GM12878 (cell line): Measurements from ENCODE around the gene PRCD. TPM values are rescaled to one million over a fixed set of nuclear protein-coding genes. Genes with fewer than 3 reads are reported as not detected.

Experiments
- ATAC-seq: fragments of 200-7000 bp; cut with Tn5 transposase; 3 replicates; pipeline ENCODE4 v1.9.1; 2020; ENCODE audit warnings: mild to moderate bottlenecking, moderate library complexity
- BruUV-seq: library from RNA; stranded (reverse); fragments of 400-500 nt; replicated peaks from 2 replicates; lab custom pipeline; 2021; lab: Mats Ljungman, UMichigan
- CTCF ChIA-PET: fragments of 300-600 bp; sonication (Branson Sonifier 250); formaldehyde crosslinking; extraction: SDS; loops from one replicate; lab custom pipeline; 2021; ENCODE audit warnings: inconsistent platforms; lab: Yijun Ruan, JAX
- POLR2A ChIA-PET: fragments of 350-600 bp; formaldehyde crosslinking; extraction: SDS; loops from one replicate; lab custom pipeline; 2021; ENCODE audit warnings: inconsistent platforms; lab: Charles Lee
- RAD21 ChIA-PET: fragments of 300-600 bp; sonication (Branson Sonifier 250); formaldehyde crosslinking; loops from one replicate; lab custom pipeline; 2023; ENCODE audit warnings: antibody characterized with exemption; ENCODE audit not compliant: unreplicated experiment; lab: Charles Lee
- SMC1A ChIA-PET: fragments of 300-600 bp; sonication (Branson Sonifier 250); formaldehyde crosslinking; loops from one replicate; lab custom pipeline; 2023; ENCODE audit not compliant: unreplicated experiment, uncharacterized antibody; lab: Charles Lee
- DNase-seq: peaks from one replicate; pipeline ENCODE4 v3.0.0-alpha.2; 2011; ENCODE audit warnings: low read depth, low spot score
- FAIRE-seq: peaks from 3 replicates; lab custom pipeline; 2011; peaks lifted over from hg19 to GRCh38; lab: Jason Lieb, UNC
- H2AFZ ChIP-seq: 2 replicates; pipeline ENCODE4 v1.6.0; 2011; ENCODE audit warnings: low read depth, low read length, control low read depth; ENCODE audit not compliant: control insufficient read depth
- H3K27ac ChIP-seq: 2 replicates; pipeline ENCODE4 v1.5.1; 2011; ENCODE audit warnings: control low read depth; ENCODE audit not compliant: control insufficient read depth, insufficient read depth
- H3K27me3 ChIP-seq, 2 experiments: replicated peaks in 1 of 2; 2 replicates each; pipeline versions ENCODE4 v1.6.0 to v1.6.1; 2011; ENCODE audit warnings: low read length in 1 of 2; ENCODE audit not compliant: control insufficient read depth in 2 of 2, insufficient read depth in 2 of 2
- H3K36me3 ChIP-seq, 2 experiments: 2 replicates each; pipeline ENCODE4 v1.5.1; 2011; ENCODE audit warnings: low read length in 1 of 2; ENCODE audit not compliant: control insufficient read depth in 2 of 2, insufficient read depth in 2 of 2
- H3K4me1 ChIP-seq: 2 replicates; pipeline ENCODE4 v1.6.1; 2011; ENCODE audit warnings: mild to moderate bottlenecking, low read length, moderate library complexity, mixed read lengths; ENCODE audit not compliant: control insufficient read depth, insufficient read depth
- H3K4me2 ChIP-seq: 2 replicates; pipeline ENCODE4 v1.6.0; 2011; ENCODE audit warnings: control low read depth; ENCODE audit not compliant: control insufficient read depth, insufficient read depth
- H3K4me3 ChIP-seq: fragments of 200-600 bp; sonication (generic); 2 replicates; pipeline ENCODE4 v1.5.1; 2016
- H3K79me2 ChIP-seq: 2 replicates; pipeline ENCODE4 v1.6.0; 2011; ENCODE audit warnings: low read length; ENCODE audit not compliant: control insufficient read depth, insufficient read depth
- H3K9ac ChIP-seq: 2 replicates; pipeline ENCODE4 v1.8.0; 2011; ENCODE audit warnings: low read length, control low read depth, mixed read lengths; ENCODE audit not compliant: control insufficient read depth, insufficient read depth
- H3K9me3 ChIP-seq: replicated peaks from 3 replicates; pipeline ENCODE4 v1.5.1; 2011; ENCODE audit warnings: mild to moderate bottlenecking, low read length; ENCODE audit not compliant: control insufficient read depth, insufficient read depth
- H4K20me1 ChIP-seq: 2 replicates; pipeline ENCODE4 v1.6.0; 2011; ENCODE audit not compliant: control insufficient read depth, insufficient read depth
- EGR1 ChIP-seq, 2 experiments: IDR thresholded peaks; 1 replicate in 1 of 2; 2 replicates in 1 of 2; pipeline ENCODE4 v1.6.1; 2011 to 2012; ENCODE audit warnings: low read depth in 2 of 2, low read length in 2 of 2, borderline replicate concordance in 1 of 2, mild to moderate bottlenecking in 1 of 2, moderate library complexity in 1 of 2
- NFYB ChIP-seq: IDR thresholded peaks from 2 replicates; pipeline ENCODE4 v1.6.1; 2011; ENCODE audit warnings: low read depth, mild to moderate bottlenecking, low read length, improper control_type of control experiment, moderate library complexity; ENCODE audit not compliant: insufficient read depth
- POLR2A ChIP-seq: IDR thresholded peaks from 2 replicates; pipeline ENCODE4 v1.6.1; 2011; ENCODE audit warnings: low read depth, mild to moderate bottlenecking, low read length
- SPI1 ChIP-seq: IDR thresholded peaks from 2 replicates; pipeline ENCODE4 v1.6.1; 2011; ENCODE audit warnings: low read depth, mild to moderate bottlenecking, low read length, moderate library complexity, borderline replicate concordance; ENCODE audit not compliant: insufficient read depth
- TCF12 ChIP-seq: IDR thresholded peaks from 2 replicates; pipeline ENCODE4 v1.6.1; 2011; ENCODE audit warnings: low read depth, mild to moderate bottlenecking, low read length
- WGBS: methylation state at CpG from one replicate; pipeline ENCODE4 v1.1.6; 2016; ENCODE audit warnings: low lambda C conversion rate; ENCODE audit not compliant: insufficient replicate concordance, insufficient coverage; ENCODE audit errors: missing lambda C conversion rate; 5-methylcytosine and 5-hydroxymethylcytosine counted together
- in situ Hi-C: fragments of 300-500 bp; cut with MboI; formaldehyde crosslinking; loops from 9 replicates; pipeline ENCODE4 v1.14.3; 2018; ENCODE audit warnings: mixed read lengths
- intact Hi-C: fragments of 100-400 bp; cut with micrococcal nuclease; formaldehyde crosslinking; loops from one replicate; pipeline ENCODE4 v1.14.2; 2022; ENCODE audit not compliant: unreplicated experiment
- polyA plus RNA-seq, 11 experiments: library from polyadenylated mRNA; depleted of rRNA in 4 of 11; unstranded in 6 of 11; stranded (reverse) in 5 of 11; fragments of >200 nt; fragmentation: Nextera tagmentation in 4 of 11; fragmentation: Illumina TruSeq in 1 of 11; extraction: Ambion mirVana in 4 of 11; extraction: Trizol in 1 of 11; gene quantifications; 1 replicate in 1 of 11; 2 replicates in 10 of 11; pipeline versions ENCODE4 v1.2.1 to v1.2.3, GENCODE V29; 2011 to 2016; ENCODE audit warnings: inconsistent platforms in 2 of 11, missing spikeins in 2 of 11, low read depth in 1 of 11
- total RNA-seq, 4 experiments: library from RNA; depleted of rRNA in 3 of 4; stranded (reverse); fragments of >200 nt in 3 of 4; fragmentation: Illumina TruSeq in 1 of 4; extraction: Trizol in 1 of 4; gene quantifications; 2 replicates each; pipeline versions ENCODE4 v1.2.1 to v1.2.3, GENCODE V29; 2013 to 2021

PRCD gene
- total and polyA plus RNA-seq, 10 of the 15 experiments (the other 5 are each of a cell fraction or from before 2014, with no cell fraction given): 0.18 to 0.95 (median 0.34) TPM; not detected in 4

DNA sequence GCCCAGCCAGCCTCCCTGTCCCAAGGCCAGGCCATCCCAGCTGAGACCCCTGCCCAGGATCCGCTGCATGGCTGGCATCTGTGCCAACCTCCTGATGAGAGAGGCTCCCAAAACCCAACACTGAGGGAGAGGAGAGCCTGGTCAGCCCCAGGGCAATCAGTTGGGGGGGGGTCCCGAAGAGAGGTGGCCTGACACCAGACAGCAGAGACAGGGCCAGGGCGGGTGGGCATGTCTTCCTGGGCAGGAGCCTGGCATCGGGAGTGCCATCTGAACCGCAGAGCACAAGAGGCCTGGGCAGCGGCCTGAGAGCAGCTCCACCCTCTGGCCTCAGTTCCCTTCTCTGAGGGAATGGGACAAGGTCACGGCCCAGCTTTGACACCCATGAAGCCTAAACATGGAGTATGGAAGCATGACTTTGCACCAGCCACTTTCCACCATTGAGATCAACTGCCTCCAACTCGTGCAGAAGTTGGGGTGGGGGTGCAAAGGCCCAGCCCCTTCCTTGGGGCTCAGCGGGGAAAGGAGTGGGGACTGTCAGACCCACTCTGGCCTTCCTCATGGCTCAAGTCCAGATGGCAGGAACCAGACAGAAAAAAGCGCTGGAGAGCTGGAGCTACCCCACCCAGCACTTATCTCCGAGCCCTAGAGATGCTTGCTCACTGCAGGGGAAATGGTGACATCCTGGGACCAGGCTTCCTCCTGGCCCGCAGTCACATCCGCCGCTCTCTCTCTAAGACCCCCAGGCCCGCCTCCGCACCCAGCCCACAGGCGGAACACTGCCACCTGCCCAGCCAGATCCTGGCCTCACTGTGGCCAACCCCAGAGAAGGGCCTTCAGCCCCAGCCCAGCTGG, 48.3 kb upstream of the PRCD start:
- no peaks in the 10 kb centered on the region for H3K27me3 ChIP-seq
- peak overlapping the region; percentile 80 for H3K27ac ChIP-seq
- ChIA-PET SMC1A (interaction anchor here (0.6 to 4.6 kb wide), 4 partner anchors 9 to 1360 kb away, joined by 3 to 49 read pairs (median 15); partner anchors contain the start of genes AANAT and NT5C), RAD21 (interaction anchor here (0.7 to 6.4 kb wide), 6 partner anchors 10 to 33 kb away, joined by 3 to 50 read pairs (median 6); no protein-coding TSS in a partner anchor), POLR2A (interaction anchor here (0.5 to 4.1 kb wide), 5 partner anchors 10 to 358 kb away, joined by 3 to 49 read pairs (median 7); partner anchors contain the start of gene RHBDF2), CTCF (interaction anchor here (1.0 to 3.5 kb wide), 6 partner anchors 9 to 84 kb away, joined by 3 to 35 read pairs (median 4); partner anchors contain the start of gene RHBDF2)
- in situ Hi-C loops (no loop called here), intact Hi-C loops (no loop called here)
- peaks cover 55% of the 10 kb centered on the region for H3K4me1 ChIP-seq
- H3K9me3 ChIP-seq: no peaks in the 10 kb centered on the region
- FAIRE-seq: no peak
- no peak for DNase-seq
- H3K4me3 ChIP-seq: peak overlapping the region; percentile 32; the same call in 1 of the 2 replicates
- peaks cover 34% of the 10 kb centered on the region for H3K79me2 ChIP-seq
- H2AFZ ChIP-seq: no peak overlapping the region
- TF ChIP-seq TCF12 (0 out of 2 replicates have a peak, but pooled peaks have one; percentile 22), NFYB (no peak), POLR2A (peak; percentile 39; the same call in 1 of the 2 replicates), EGR1 (IDR thresholded peaks at IDR 0.05; ENCODE audit: borderline replicate concordance in 1 of 2, low read depth in 2 of 2, low read length in 2 of 2) (peak in 1 of 2 experiments; percentile 65; a peak in 1 of 3 replicates), SPI1 (no peak)
- peak overlapping the region; percentile 83 for H3K4me2 ChIP-seq
- no peaks in the 10 kb centered on the region for H4K20me1 ChIP-seq
- no peaks in the 10 kb centered on the region; a peak in 3 of 4 replicates for H3K36me3 ChIP-seq
- ATAC-seq: peak; percentile 9
- WGBS: 54% methylated on average over 16 of the region's 17 CpGs
- BruUV-seq: no TSS peak
- peak overlapping the region; percentile 40 for H3K9ac ChIP-seq
